Loucy (cell line): Measurements from ENCODE around the gene TRAPPC6A.

Experiments
- H2AFZ ChIP-seq: fragments of 200-600 bp; sonication (generic); 2 replicates; pipeline ENCODE4 v1.6.0; 2016; ENCODE audit warnings: antibody characterized with exemption, mild to moderate bottlenecking, low read length, moderate library complexity
- H3F3A ChIP-seq: fragments of 200-600 bp; 2 replicates; pipeline ENCODE4 v1.6.0; 2016; ENCODE audit warnings: antibody characterized with exemption, low read depth, mild to moderate bottlenecking
- H3K27me3 ChIP-seq: fragments of 200-600 bp; sonication (generic); 2 replicates; pipeline ENCODE4 v1.6.1; 2014; ENCODE audit warnings: low read length, mild to moderate bottlenecking; ENCODE audit not compliant: insufficient read depth, poor library complexity, severe bottlenecking
- H3K36me3 ChIP-seq: fragments of 200-600 bp; sonication (generic); 2 replicates; pipeline ENCODE4 v1.6.1; 2016; ENCODE audit warnings: low read length; ENCODE audit not compliant: insufficient read depth
- H3K4me1 ChIP-seq: fragments of 200-600 bp; sonication (generic); 2 replicates; pipeline ENCODE4 v1.5.1; 2014; ENCODE audit warnings: low read length, mild to moderate bottlenecking; ENCODE audit not compliant: insufficient read depth, poor library complexity, severe bottlenecking
- H3K4me2 ChIP-seq: fragments of 200-600 bp; sonication (generic); 2 replicates; pipeline ENCODE4 v1.6.0; 2014; ENCODE audit warnings: antibody characterized with exemption, low read length, low read depth, mild to moderate bottlenecking; ENCODE audit not compliant: poor library complexity, severe bottlenecking
- H3K4me3 ChIP-seq: fragments of 200-600 bp; sonication (generic); 2 replicates; pipeline ENCODE4 v1.5.1; 2014; ENCODE audit warnings: low read length, mild to moderate bottlenecking, mixed read lengths; ENCODE audit not compliant: poor library complexity, severe bottlenecking
- H3K79me2 ChIP-seq: fragments of 200-600 bp; sonication (generic); 2 replicates; pipeline ENCODE4 v1.6.1; 2014; ENCODE audit warnings: low read length; ENCODE audit not compliant: insufficient read depth
- H3K9ac ChIP-seq: fragments of 200-600 bp; sonication (generic); 2 replicates; pipeline ENCODE4 v1.6.0; 2014; ENCODE audit warnings: mild to moderate bottlenecking, low read depth, low read length, moderate library complexity; ENCODE audit not compliant: poor library complexity, severe bottlenecking
- H3K9me2 ChIP-seq: fragments of 200-600 bp; sonication (generic); replicated peaks from 2 replicates; pipeline ENCODE4 v1.6.1; 2016; ENCODE audit warnings: low read depth, low read length, mixed read lengths
- H3K9me3 ChIP-seq: fragments of 200-600 bp; sonication (generic); 2 replicates; pipeline ENCODE4 v1.6.1; 2014; ENCODE audit warnings: mild to moderate bottlenecking, antibody characterized with exemption, low read length, low read depth; ENCODE audit not compliant: insufficient read depth
- H4K20me1 ChIP-seq: fragments of 200-600 bp; sonication (generic); 2 replicates; pipeline ENCODE4 v1.6.0; 2014; ENCODE audit warnings: antibody characterized with exemption, low read length, mild to moderate bottlenecking; ENCODE audit not compliant: insufficient read depth, poor library complexity, severe bottlenecking
- CTCF ChIP-seq: fragments of 200-600 bp; sonication (generic); conservative IDR thresholded peaks from 2 replicates; pipeline ENCODE4 v1.5.1; 2014; ENCODE audit warnings: mild to moderate bottlenecking, antibody characterized with exemption, low read length
- EZH2phosphoT487 ChIP-seq: fragments of 200-600 bp; IDR thresholded peaks from 2 replicates; pipeline ENCODE4 v1.6.1; 2018; ENCODE audit warnings: antibody characterized with exemption, mild to moderate bottlenecking, moderate library complexity, borderline replicate concordance

Gene TRAPPC6A

GRCh38 chr19:45142016-45142725 is 35.9 kb downstream of the TRAPPC6A start:
- no peaks in the 10 kb centered on the region for H3K9me2 ChIP-seq
- H4K20me1 ChIP-seq = no peaks in the 10 kb centered on the region
- H3K79me2 ChIP-seq = peaks cover 5% of the 10 kb centered on the region; the same call in 1 of the 2 replicates
- H3K27me3 ChIP-seq = no peaks in the 10 kb centered on the region
- peaks cover 36% of the 10 kb centered on the region; the same call in 1 of the 2 replicates for H3K36me3 ChIP-seq
- no peaks in the 10 kb centered on the region for H3F3A ChIP-seq
- no peak overlapping the region for H3K4me2 ChIP-seq
- no peaks in the 10 kb centered on the region for H3K4me1 ChIP-seq
- no peak overlapping the region for H3K9ac ChIP-seq
- no peak overlapping the region for H3K4me3 ChIP-seq
- H2AFZ ChIP-seq = no peak overlapping the region
- H3K9me3 ChIP-seq = no peaks in the 10 kb centered on the region
- no peak for TF ChIP-seq CTCF
- no peak for TF ChIP-seq EZH2phosphoT487

- Histone ChIP-seq H3K4me3 (no peak overlapping the region), H3K79me2 (peaks cover 5% of the 10 kb centered on the region; the same call in 1 of the 2 replicates), H3K4me2 (no peak overlapping the region), H3F3A (no peaks in the 10 kb centered on the region), H3K36me3 (peaks cover 36% of the 10 kb centered on the region; the same call in 1 of the 2 replicates), H3K4me1 (no peaks in the 10 kb centered on the region), H2AFZ (no peak overlapping the region), H3K9me3 (no peaks in the 10 kb centered on the region), H3K27me3 (no peaks in the 10 kb centered on the region), H3K9ac (no peak overlapping the region), H3K9me2 (no peaks in the 10 kb centered on the region), H4K20me1 (no peaks in the 10 kb centered on the region)
- TF ChIP-seq CTCF (no peak), EZH2phosphoT487 (no peak)
Observed at GRCh38 chr19:45141203-45141900, 36.7 kb downstream of the TRAPPC6A start.

- Histone ChIP-seq H4K20me1 (no peaks in the 10 kb centered on the region), H3F3A (no peaks in the 10 kb centered on the region), H2AFZ (no peak overlapping the region), H3K9ac (no peak overlapping the region), H3K79me2 (peaks cover 5% of the 10 kb centered on the region; the same call in 1 of the 2 replicates), H3K4me2 (no peak overlapping the region), H3K4me3 (no peak overlapping the region), H3K9me3 (no peaks in the 10 kb centered on the region), H3K36me3 (peaks cover 36% of the 10 kb centered on the region; the same call in 1 of the 2 replicates), H3K4me1 (no peaks in the 10 kb centered on the region), H3K27me3 (no peaks in the 10 kb centered on the region), H3K9me2 (no peaks in the 10 kb centered on the region)
- no peak for TF ChIP-seq EZH2phosphoT487
- TF ChIP-seq CTCF = no peak
Observed at GRCh38 chr19:45140533-45140932, 37.5 kb downstream of the TRAPPC6A start.
